A204.1 (cell line): ENCODE results near the gene RAI14.
"Not testable (repeated sequence)": the region's sequence is repeated elsewhere in the genome, so short reads cannot be mapped to it uniquely, and the experiment has no call there.

Experiments
- FAIRE-seq: peaks from 2 replicates; lab custom pipeline; 2012; peaks lifted over from hg19 to GRCh38; lab: Jason Lieb, UNC

The RAI14 gene

DNA sequence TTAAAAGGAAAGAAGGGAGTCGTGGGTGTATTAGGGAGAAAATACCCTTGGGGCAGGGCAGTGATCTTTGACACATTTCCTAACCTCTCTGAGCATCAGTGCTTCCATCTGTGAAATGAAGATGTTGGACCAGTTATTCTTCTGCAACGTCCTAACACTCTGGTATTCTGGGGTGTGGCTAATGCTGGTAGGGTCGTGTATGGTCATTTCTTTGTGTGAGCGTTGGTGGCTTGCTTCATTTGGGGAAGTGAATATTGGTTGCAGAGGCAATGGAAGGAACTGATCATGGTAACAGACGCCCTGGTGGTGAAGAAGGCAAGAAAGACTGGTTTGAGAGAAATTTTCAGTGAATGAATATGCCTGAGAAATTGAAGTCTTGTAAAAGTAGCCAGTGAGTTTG lies 114.9 kb downstream of the RAI14 start:
- no peak for FAIRE-seq

DNA sequence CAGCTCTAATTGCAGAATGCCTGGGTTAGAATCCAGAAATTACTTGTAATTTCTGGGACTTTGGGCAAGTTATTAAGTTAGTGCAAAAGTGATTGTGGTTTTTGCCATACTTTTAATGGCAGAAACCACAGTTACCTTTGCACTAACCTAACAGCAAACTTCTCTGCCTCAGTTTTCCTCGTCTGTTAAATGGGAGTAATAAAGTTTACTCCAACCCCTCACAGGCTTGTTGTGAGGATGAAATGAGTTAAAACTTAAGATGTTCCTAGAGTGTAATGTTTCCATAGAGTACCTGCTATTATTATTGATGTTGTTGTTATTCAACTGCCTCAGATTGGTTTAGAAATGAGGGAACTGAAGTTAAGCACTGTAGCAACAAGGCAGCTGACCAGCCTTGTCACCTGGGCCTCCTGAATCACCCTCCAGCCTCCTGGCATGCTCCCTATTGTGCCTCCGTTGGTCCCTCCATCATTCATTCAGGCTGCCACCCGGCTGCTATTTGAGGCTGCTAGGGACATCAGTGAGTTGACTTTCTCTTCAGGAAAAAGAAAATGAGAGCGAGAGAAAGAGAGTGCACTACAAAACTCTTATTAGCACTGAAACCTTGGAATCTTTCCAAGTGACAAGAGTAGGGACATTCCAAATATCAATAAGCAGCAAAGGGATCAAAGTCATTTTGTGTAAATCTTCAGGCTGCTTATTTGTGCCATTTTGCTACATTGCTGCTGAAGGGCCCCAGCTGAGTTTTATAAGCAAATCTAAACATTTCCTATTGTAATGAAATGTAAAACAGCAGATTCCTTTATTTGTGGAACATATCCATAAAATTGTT lies 116.4 kb downstream of the RAI14 start:
- FAIRE-seq = no peak

DNA sequence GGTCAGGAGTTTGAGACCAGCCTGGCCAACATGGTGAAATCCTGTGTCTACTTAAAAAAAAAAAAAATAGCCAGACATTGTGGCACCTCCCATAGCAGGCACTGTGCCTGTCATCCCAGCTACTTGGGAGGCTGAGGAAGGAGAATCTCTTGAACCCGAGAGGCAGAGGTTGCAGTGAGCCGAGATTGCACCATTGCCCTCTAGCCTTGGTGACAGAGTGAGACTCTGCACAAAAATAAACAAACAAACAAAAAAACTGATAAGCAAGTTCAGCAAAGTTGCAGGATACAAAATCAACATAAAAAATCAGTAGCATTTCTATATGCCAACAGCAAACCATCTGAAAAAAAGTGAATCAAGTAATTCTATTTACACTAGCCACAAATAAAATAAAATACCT lies 118.0 kb downstream of the RAI14 start:
- FAIRE-seq = no peak

DNA sequence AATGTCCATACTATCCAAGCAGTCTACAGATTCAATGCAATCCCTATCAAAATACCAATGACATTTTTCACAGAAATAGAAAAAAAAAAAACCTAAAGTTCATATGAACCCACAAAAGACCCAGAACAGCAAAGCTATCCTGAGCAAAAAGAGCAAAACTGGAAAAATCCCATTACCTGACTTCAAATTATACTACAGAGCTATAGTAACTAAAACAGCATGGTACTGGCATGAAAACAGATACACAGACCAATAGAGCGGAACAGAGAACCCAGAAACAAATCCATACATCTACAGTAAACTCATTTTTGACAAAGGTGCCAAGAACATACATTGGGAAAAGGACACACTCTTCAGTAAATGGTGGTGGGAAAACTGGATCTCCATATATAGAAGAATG lies 118.5 kb downstream of the RAI14 start:
- not testable (repeated sequence) for FAIRE-seq

DNA sequence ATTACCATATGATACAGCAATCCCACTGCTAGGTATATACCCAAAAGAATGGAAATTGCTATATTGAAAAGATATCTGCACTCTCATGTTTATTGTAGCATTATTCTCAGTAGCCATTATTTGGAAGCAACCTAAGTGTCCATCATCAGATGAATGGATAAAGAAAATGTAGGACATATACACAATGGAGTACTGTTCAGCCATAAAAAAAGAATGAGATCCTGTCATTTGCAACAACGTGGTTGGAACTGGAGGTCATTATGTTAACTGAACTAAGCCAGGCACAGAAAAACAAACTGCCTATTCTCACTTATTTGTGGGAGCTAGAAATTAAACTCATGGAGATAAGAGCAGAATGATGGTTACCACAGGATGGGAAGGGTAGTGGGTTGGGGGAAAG lies 119.8 kb downstream of the RAI14 start:
- no peak for FAIRE-seq

DNA sequence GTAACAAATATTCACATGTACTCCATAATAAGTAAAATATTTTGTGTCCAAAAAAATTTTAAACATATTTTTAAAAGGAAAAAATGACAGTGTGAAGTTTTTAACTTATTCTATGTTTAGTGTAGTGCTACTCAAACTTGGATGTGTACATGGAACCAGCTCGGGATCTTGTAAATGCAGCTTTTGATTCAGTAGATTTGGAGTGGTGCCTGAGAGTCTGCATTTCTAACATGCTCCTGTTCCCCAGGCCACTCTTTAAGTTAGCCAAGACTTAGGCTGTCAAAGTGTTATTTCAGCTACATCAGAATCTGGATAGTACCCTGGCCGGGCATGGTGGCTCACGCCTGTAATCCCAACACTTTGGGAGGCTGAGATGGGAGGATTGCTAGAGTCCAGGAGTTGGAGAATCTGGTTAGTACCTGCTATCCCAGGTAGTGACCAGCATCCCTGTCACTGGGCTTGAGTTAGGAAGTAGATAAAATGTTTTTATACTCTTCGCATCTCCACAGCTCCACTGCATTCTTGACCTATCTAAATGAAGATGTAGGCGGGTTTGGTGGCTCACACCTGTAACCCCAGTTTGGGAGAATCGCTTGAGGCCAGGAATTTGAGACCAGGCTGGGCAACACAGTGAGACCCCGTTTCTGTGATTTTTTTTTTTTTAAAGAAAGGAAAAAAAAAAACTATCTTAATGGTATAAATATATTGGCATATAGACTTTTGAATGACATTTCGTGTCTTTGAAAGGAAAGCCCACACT lies 122.1 kb downstream of the RAI14 start:
- FAIRE-seq = no peak

DNA sequence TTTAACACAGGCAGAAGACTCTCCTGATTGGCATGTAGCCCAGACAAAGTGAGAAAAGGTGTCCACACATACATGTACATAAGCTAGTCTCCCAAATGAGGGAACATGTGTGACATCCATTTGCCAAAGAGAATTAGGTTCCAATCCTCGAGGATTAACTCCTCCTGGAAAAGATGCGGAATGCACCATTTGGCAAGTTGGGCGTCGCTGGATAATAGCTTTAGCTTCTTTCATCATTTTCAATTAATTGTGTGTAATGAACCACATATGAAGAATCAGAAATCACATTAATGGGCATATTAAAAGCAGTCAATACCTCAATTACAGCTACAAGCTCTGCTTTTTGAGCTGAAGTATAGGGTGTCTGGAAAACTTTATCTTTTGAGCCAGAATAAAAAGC lies 127.8 kb downstream of the RAI14 start:
- not testable (repeated sequence) for FAIRE-seq

DNA sequence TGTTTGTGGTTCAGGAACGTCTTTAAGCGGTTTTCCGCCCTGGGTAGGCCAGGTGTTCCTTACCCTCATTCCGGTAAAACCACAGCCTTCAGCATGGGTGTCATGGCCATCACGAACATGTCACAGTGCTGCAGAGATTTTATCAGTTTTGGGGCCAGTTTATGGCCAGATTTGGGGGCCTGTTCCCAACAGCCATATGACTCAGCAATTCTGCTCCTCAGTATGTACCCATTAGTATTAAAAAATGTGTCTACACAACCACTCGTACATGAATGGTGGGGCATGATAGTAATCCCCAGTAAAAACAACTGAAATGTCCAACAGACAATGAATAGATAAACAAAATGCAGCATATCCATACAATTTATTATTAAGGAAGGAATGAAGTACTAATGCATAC lies 130.9 kb downstream of the RAI14 start:
- no peak for FAIRE-seq

DNA sequence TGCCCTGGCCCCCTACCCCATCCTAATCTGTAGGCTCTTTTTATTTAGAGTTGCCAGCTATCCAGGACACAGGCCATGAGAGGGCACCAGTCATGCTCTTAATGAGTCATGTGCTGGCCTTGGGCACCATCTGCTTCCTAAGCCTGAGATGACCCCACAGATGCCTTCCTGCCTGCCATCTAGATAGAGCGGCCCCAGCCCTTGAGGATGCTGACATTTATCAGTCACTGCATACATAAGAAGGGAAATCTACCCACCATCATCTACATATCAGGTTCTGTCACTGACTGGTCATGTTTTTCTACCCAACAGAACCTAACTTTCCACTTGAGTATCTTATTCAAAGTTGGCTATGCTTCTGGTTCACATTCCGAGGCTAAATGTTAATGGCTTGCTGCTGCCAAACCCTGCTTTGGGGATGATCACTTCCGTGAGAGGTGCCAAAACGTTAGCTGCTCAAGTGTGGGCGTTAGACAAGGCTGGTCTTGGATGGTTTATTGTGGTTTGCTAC lies 132.9 kb downstream of the RAI14 start:
- FAIRE-seq = no peak

DNA sequence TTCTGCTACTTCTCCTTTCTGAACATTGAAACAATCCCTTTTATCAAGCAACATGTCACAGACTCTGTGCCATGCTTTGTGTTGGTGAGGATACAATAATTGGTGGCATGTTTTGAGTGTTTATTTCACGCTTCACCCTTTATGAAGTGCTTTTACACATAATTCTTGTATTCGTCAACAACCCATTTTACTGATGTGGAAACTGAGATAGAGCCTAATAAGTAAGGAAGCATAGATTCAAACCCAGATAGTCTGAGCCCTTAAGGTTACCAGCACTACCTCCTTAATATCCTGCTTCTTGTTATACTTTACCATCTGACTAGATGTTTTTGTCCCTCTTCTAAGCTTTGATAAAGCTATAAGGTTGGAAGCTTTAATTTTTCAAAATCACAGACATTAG lies 133.5 kb downstream of the RAI14 start:
- FAIRE-seq = no peak

DNA sequence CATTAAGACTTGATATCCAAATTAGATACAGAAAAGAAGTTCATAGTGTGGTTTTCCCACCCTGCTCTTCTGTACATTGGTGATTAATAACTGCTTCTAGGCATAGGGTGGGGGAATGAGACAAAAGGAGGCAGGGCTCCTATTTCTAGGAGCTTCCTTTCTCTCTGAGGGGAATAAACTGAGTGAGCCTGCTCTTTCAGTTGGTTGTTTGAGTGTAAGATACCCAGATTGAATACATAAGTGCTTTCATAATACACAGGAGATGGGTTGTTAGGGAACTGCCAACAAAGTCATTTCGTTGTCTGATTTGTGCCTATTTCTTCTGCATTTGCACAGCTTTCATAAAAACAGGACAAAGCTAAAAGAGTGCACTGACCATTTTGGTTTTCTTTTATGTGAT lies 133.9 kb downstream of the RAI14 start:
- FAIRE-seq = no peak

DNA sequence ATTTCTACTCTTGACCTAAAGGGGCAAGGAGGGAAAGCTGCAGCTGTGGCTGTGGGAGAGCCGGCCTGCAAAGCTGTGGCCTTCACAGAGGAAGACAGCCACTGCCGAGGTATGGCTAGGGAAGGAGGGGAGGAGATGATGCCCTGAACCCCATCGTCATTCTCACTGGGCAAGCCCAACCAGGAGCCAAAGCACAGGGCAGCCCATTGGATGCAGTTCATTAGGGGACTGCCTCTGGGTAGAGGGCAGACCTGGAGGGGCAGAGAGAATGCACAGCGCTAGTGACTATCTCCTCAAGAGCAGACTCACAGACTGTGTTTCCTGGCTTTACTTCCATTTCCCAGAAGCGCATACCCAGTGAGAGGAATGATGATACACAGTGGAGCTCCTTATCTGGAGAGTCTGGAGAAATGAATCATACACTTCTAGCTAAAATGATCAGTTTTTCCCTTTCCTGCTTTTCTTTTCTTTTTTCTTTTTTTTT lies 135.7 kb downstream of the RAI14 start:
- FAIRE-seq = no peak

DNA sequence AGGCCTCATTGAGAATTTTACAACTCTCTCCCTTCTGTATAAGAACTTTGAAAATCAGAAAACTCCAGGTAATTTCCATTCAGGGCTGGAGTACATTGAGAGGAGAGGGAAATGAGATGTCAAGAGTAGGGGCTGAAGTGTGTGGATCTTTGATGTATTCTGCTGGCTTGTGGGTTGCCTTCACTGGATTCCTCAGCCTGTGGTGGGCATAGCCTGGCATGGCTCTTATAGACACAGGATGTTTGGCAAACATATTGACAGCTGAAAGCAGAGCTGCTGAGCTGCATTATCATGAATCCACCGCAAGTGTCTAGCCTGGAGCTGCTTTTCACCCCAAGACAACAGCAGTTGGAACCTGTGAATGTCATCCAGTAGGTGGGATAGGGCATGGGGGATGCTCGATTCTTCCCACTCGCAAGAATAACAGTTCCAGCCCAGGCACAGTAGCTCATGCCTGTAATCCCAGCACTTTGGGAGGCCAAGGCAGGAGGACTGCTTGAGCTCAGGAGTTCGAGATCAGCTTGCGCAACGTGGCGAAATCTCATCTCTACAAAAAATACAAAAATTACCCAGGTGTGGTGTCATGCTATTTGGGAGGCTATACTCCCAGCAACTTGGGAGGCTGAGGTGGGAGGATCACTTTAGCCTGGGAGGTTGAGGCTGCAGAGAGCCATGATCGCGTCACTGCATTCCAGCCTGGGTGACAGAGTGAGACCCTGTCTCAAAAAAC lies 146.9 kb downstream of the RAI14 start:
- no peak for FAIRE-seq

DNA sequence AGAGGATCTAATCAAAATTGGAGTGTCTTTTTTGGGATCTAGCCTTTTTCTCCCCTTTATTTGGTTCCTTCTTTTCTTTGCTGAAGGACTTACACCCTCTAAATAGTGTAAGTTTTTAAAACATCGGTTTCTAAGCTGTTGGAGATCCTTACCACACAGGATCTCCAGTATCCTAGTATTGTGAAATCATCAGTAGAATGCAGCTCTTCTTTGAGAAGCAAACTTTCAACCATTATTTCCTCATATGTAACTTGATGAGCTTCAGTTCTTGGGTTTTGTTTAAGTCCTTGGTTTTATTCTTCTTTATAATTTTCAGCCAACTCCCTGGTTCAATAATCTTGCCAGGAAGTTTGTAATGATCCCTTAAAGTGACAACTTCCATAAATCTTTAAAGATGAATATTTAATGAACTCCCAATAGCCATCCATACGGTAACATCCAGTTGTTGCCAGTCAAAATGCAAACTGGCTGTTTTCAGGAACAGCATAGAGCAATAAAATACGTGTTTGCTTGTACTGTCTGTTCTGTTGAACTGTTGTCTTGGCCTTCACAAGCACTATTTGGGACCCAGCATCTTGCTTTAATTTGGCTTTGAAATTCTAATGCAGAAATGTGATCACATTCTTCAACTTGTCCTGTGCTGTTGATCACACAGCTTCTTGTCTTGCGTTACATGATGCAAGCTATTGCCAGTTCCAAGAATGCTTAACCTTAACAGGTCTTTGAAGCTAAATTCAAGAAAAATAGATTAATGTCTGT lies 148.0 kb downstream of the RAI14 start:
- no peak for FAIRE-seq

DNA sequence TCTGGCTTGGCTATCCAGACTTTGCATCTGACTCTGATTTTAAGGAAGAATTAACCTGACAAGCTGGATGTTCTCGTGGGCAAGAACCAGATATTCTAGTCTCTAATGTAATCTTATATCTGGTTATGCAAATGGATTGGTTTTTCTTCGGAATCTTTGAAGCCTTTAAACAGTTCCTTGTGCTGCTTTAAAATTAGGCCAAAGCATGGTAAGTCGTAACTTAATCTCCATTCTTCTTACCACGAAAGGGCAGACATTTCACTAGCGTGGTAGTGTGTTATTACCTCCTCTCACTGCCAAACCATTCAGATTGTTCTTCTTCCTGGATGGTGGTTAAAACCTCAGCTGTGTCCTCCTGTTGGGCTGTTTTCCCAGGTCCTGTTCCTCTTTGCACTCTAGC lies 148.8 kb downstream of the RAI14 start:
- no peak for FAIRE-seq

DNA sequence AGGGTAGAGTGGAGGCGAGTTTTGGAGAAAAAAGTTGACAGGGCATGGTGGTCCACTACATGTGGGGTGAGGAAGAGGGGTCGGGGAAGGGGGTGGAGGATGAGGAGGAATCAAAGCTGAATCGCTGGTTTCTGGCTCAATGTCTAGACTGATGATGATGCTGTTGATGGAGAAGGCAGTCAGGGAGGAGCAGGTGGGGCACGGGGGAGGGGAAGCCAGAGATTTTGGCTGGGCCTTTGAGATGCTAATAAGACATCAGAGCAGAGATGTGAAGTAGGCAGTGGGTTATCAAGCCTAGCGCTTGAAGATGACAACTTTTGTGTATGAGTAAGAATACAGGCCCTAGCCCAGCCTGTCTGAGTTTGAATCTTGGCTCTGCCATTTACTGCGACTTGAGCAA lies 150.4 kb downstream of the RAI14 start:
- FAIRE-seq = no peak

DNA sequence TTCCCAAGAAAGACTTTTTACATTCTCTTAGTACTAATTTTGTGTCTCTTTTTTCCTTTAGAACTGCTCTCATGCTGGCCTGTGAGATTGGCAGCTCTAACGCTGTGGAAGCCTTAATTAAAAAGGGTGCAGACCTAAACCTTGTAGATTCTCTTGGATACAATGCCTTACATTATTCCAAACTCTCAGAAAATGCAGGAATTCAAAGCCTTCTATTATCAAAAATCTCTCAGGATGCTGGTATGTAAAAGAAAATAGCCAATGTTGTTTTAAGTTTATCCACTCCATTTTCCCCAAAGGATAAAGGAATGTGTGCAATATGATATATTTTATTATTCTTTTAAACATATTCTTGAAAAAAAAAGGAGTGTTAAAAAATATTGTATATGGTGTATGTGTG lies 155.6 kb downstream of the RAI14 start:
- FAIRE-seq = peak; percentile 44

DNA sequence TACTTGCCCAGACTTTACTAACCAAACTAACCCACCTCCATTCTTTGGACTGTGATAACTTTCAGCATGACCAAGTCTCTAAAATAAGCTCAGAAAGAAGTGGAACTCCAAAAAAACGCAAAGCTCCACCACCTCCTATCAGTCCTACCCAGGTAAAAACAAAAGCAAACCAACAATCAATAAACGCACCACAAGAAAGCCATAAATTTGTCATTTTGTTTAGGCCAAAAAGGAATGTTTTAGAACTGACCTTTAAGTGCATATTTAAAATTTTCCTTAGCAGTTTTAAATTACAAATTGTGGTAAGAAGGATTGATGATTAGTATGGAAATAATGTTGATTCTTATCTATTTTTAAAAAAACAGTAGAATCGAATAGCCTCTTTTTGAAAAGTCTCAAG lies 157.4 kb downstream of the RAI14 start:
- FAIRE-seq = no peak

DNA sequence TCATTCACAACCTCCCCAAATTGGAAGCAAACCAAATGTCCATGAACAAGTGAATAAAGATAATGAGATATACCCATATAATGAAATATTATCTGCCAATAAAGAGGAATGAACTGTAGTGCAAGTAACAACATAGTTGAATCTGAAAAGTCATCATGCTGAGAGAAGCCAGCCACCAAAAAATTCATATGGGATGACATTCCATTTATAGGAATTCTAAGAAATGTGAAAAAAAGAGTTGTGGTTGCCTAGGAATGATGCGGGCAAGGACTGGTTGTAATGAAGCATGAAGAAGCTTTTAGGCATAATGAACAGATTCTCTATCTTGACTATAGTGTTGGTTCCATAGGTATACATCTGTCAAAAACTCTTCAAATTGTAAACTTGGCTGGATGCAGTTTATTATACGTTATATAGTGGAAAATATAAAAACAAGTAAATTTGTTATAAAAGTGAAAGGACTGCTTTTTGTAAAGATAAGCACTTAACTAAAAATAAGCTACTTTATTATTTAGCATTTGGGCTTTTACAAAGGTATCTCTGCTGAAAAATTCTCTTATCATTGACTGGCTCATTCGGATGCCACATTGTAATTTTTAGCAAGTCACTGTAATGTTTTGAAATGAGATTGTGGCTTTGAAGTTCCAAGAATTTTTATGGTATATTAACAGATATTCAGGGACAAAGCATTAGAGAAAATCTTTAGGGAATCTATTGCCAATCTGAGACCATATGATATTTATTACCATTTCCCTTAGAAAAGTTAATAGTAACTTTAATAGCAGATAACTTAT lies 161.6 kb downstream of the RAI14 start:
- FAIRE-seq = no peak

DNA sequence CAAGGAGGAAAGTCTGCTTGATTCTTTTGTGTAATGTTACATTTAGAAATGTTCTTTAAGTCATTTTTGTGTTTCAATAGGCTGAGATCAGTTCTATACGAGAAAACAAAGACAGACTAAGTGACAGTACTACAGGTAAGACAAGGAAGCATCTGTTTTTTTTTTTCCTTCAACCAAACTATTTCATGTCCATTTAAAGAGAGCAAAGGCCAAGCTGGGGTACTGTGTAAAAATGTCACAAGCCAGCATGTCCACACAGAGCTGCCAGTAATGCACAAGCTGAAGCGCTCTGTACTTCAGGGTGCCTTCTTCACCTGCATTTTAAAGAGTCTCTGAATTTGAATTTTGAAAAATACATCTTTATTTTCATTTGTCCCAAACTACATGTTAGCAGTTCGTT lies 162.6 kb downstream of the RAI14 start:
- no peak for FAIRE-seq

DNA sequence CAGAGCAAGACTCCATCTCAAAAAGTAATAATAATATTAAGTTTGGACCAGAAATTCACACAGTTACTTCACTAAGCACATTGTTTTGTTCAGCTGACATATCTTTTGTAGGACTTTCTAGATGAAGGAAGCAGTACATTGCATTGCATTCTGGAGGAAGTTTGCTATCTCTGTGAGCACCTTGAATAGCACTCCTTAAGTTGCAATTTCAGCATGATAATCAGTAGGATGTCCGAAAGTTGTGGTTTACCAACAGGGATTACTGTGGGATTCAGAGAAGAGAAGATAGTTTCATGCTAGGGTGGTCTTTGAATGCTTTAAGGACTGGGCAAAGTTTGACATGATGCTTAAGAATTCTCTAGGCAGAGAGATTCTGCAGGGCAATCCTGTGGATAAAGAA lies 164.5 kb downstream of the RAI14 start:
- FAIRE-seq = no peak
